Mesenchymal stem cell (in vitro differentiated cells and primary cell): ENCODE measurements around the gene ERFE.

Experiments used
- DNase-seq: peaks from one replicate; pipeline ENCODE4 v3.0.0-alpha.2; 2013
- H2AFZ ChIP-seq: one replicate; pipeline ENCODE4 v1.6.1; 2013; ENCODE audit warnings: low read depth, mild to moderate bottlenecking, control low read depth, inconsistent platforms, low read length, moderate library complexity
- H2AK5ac ChIP-seq: 2 replicates; pipeline ENCODE4 v1.6.1; 2013; ENCODE audit warnings: low read length, moderate library complexity, mild to moderate bottlenecking, inconsistent platforms; ENCODE audit not compliant: severe bottlenecking
- H2BK120ac ChIP-seq: one replicate; pipeline ENCODE4 v1.6.1; 2013; ENCODE audit warnings: low read depth, mild to moderate bottlenecking, inconsistent platforms, low read length, moderate library complexity
- H2BK12ac ChIP-seq, 2 experiments: one replicate each; pipeline ENCODE4 v1.6.1; 2013; ENCODE audit warnings: inconsistent platforms in 2 of 2, low read length in 2 of 2, mild to moderate bottlenecking in 2 of 2, moderate library complexity in 2 of 2, control low read depth in 1 of 2
- H2BK15ac ChIP-seq: one replicate; pipeline ENCODE4 v1.6.1; 2013; ENCODE audit warnings: mild to moderate bottlenecking, low read depth, inconsistent platforms; ENCODE audit not compliant: poor library complexity, severe bottlenecking
- H2BK5ac ChIP-seq: 2 replicates; pipeline ENCODE4 v1.6.1; 2013; ENCODE audit warnings: low read depth, mild to moderate bottlenecking, low read length, control low read depth, inconsistent platforms; ENCODE audit not compliant: poor library complexity, severe bottlenecking
- H3K14ac ChIP-seq, 2 experiments: one replicate each; pipeline ENCODE4 v1.6.1; 2013; ENCODE audit warnings: inconsistent platforms in 2 of 2, low read length in 2 of 2, control low read depth in 1 of 2, mild to moderate bottlenecking in 1 of 2, moderate library complexity in 1 of 2
- H3K18ac ChIP-seq, 2 experiments: one replicate each; pipeline ENCODE4 v1.6.1; 2013; ENCODE audit warnings: inconsistent platforms in 2 of 2, low read length in 2 of 2, control low read depth in 1 of 2, low read depth in 1 of 2, mild to moderate bottlenecking in 1 of 2
- H3K23ac ChIP-seq, 2 experiments: one replicate each; pipeline ENCODE4 v1.6.1; 2013; ENCODE audit warnings: inconsistent platforms in 2 of 2, low read length in 2 of 2, mild to moderate bottlenecking in 2 of 2, moderate library complexity in 2 of 2, control low read depth in 1 of 2
- H3K27ac ChIP-seq: 2 replicates; pipeline ENCODE4 v1.5.1; 2013; ENCODE audit warnings: mild to moderate bottlenecking, moderate library complexity, low read length, control low read depth, inconsistent platforms; ENCODE audit not compliant: poor library complexity, severe bottlenecking
- H3K27me3 ChIP-seq, 2 experiments: 2 replicates each; pipeline versions ENCODE4 v1.6.1 to v1.7.0; 2013; ENCODE audit warnings: low read length in 2 of 2, mild to moderate bottlenecking in 2 of 2, moderate library complexity in 2 of 2, control low read depth in 1 of 2, inconsistent platforms in 1 of 2; ENCODE audit not compliant: control insufficient read depth in 1 of 2, insufficient read depth in 1 of 2
- H3K36me3 ChIP-seq, 2 experiments: 2 replicates each; pipeline versions ENCODE4 v1.6.1 to v1.7.0; 2013; ENCODE audit warnings: low read length in 2 of 2, control low read depth in 1 of 2, inconsistent platforms in 1 of 2, low read depth in 1 of 2, mild to moderate bottlenecking in 1 of 2; ENCODE audit not compliant: insufficient read depth in 2 of 2, control insufficient read depth in 1 of 2
- H3K4ac ChIP-seq, 2 experiments: one replicate each; pipeline ENCODE4 v1.6.1; 2013; ENCODE audit warnings: inconsistent platforms in 2 of 2, low read length in 2 of 2, mild to moderate bottlenecking in 2 of 2, moderate library complexity in 2 of 2, control low read depth in 1 of 2, low read depth in 1 of 2
- H3K4me1 ChIP-seq: 2 replicates; pipeline ENCODE4 v1.6.1; 2013; ENCODE audit warnings: low read depth, low read length, control low read depth; ENCODE audit not compliant: control insufficient read depth, insufficient read depth
- H3K4me2 ChIP-seq: 2 replicates; pipeline ENCODE4 v1.6.1; 2013; ENCODE audit warnings: low read length, mild to moderate bottlenecking, inconsistent platforms; ENCODE audit not compliant: poor library complexity, severe bottlenecking
- H3K4me3 ChIP-seq, 2 experiments: 2 replicates each; pipeline versions ENCODE4 v1.5.1 to v1.7.0; 2013; ENCODE audit warnings: low read length in 2 of 2, mild to moderate bottlenecking in 2 of 2, control low read depth in 1 of 2, low read depth in 1 of 2; ENCODE audit not compliant: insufficient read depth in 1 of 2
- H3K79me1 ChIP-seq: replicated peaks from 2 replicates; pipeline ENCODE4 v1.6.1; 2013; ENCODE audit warnings: mild to moderate bottlenecking, control low read depth, low read length, inconsistent platforms; ENCODE audit not compliant: poor library complexity, severe bottlenecking
- H3K9ac ChIP-seq: 2 replicates; pipeline ENCODE4 v1.7.0; 2013; ENCODE audit warnings: mild to moderate bottlenecking, low read length, moderate library complexity
- H3K9me3 ChIP-seq: 2 replicates; pipeline ENCODE4 v1.7.0; 2013; ENCODE audit warnings: mild to moderate bottlenecking, low read length; ENCODE audit not compliant: control insufficient read depth
- H4K8ac ChIP-seq: one replicate; pipeline ENCODE4 v1.6.1; 2013; ENCODE audit warnings: inconsistent platforms, mild to moderate bottlenecking, low read length, moderate library complexity
- H4K91ac ChIP-seq: one replicate; pipeline ENCODE4 v1.6.1; 2013; ENCODE audit warnings: mild to moderate bottlenecking, low read length, inconsistent platforms
- WGBS: methylation state at CpG from one replicate; pipeline ENCODE4 v1.1.7; 2013; ENCODE audit warnings: mixed read lengths; 5-methylcytosine and 5-hydroxymethylcytosine counted together

Gene ERFE

DNA sequence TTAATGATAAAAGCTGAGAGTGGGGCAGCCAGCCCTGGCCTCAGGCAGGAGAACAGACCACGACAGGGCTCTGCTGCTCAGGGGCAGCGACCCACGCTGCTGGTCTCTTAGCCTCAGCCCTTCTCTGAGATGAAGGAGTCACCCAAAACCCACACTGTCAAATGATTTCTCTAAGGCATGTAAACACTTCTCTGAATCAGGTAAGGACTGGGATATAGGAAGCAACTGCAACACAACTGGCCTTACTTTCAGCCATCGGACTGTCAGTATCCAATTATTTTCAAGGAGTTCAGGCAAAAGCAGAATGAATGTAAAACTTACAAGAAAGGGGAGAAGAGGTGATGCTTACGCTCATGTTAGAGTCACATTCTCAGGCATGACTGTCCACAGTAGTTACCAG is 21.8 kb downstream of the ERFE start:
- H3K79me1 ChIP-seq: peaks cover 29% of the 10 kb centered on the region
- H2AFZ ChIP-seq: no peak overlapping the region
- 93% methylated on average over 5 of the region's 5 CpGs for WGBS
- no peak overlapping the region for H2BK5ac ChIP-seq
- H3K27ac ChIP-seq: no peak overlapping the region
- H3K14ac ChIP-seq: no peak overlapping the region
- peaks cover 43 to 88% of the 10 kb centered on the region in 2 experiments for H3K36me3 ChIP-seq
- H3K4me2 ChIP-seq: no peak overlapping the region
- H3K4me3 ChIP-seq: no peak overlapping the region
- no peak for DNase-seq
- no peaks in the 10 kb centered on the region for H3K4me1 ChIP-seq
- H4K91ac ChIP-seq: no peak overlapping the region
- no peak overlapping the region for H2BK120ac ChIP-seq
- H3K4ac ChIP-seq: no peak overlapping the region
- no peaks in the 10 kb centered on the region for H3K9me3 ChIP-seq
- no peak overlapping the region for H3K23ac ChIP-seq
- H4K8ac ChIP-seq: no peak overlapping the region
- no peaks in the 10 kb centered on the region for H3K27me3 ChIP-seq
- H2AK5ac ChIP-seq: no peak overlapping the region
- H3K9ac ChIP-seq: no peak overlapping the region
- H2BK12ac ChIP-seq: no peak overlapping the region
- no peak overlapping the region for H2BK15ac ChIP-seq
- H3K18ac ChIP-seq: no peak overlapping the region

- Histone ChIP-seq H3K4me3 (no peak overlapping the region), H3K9ac (no peak overlapping the region), H3K4me1 (no peaks in the 10 kb centered on the region), H3K23ac (no peak overlapping the region), H2BK120ac (no peak overlapping the region), H4K91ac (no peak overlapping the region), H3K14ac (no peak overlapping the region), H3K18ac (no peak overlapping the region), H3K79me1 (peaks cover 29% of the 10 kb centered on the region), H2AK5ac (no peak overlapping the region), H2BK12ac (no peak overlapping the region), H3K4ac (no peak overlapping the region), H2BK5ac (no peak overlapping the region), H3K27ac (no peak overlapping the region), H3K36me3 (peaks cover 48 to 98% of the 10 kb centered on the region in 2 experiments), H2AFZ (no peak overlapping the region), H3K27me3 (no peaks in the 10 kb centered on the region), H3K4me2 (no peak overlapping the region), H2BK15ac (no peak overlapping the region), H4K8ac (no peak overlapping the region), H3K9me3 (no peaks in the 10 kb centered on the region)
- 98% methylated on average over 6 of the region's 6 CpGs for WGBS
- DNase-seq: no peak
These were observed 23.6 kb downstream of the ERFE start for GRCh38 chr2:238182362-238182761.

DNA sequence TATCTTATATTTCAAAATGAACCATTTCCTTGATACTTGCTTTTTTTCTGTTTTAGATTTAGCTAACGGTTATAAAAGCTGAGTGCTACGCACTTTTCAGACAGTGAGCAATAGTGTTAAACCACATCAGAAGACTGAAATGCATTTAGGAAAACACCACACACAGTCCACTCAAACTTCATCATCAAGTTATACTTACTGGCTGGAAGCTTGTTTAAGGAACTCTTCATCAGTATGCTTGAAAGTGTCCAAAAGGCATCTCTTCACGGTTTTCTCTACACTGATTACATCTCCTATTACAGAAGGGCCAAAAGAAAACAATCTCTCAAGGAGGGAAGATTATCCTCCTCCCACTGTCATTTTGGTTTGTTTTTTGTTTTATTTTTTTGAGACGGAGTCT is 25.1 kb downstream of the ERFE start:
- Histone ChIP-seq H3K4me1 (no peaks in the 10 kb centered on the region), H4K8ac (no peak overlapping the region), H4K91ac (no peak overlapping the region), H2BK15ac (no peak overlapping the region), H2BK12ac (no peak overlapping the region), H3K4me2 (no peak overlapping the region), H2BK5ac (no peak overlapping the region), H2AK5ac (no peak overlapping the region), H2AFZ (no peak overlapping the region), H3K27ac (no peak overlapping the region), H3K14ac (no peak overlapping the region), H3K4ac (no peak overlapping the region), H3K9me3 (no peaks in the 10 kb centered on the region), H3K27me3 (no peaks in the 10 kb centered on the region), H3K4me3 (no peak overlapping the region), H3K18ac (no peak overlapping the region), H3K79me1 (peaks cover 33% of the 10 kb centered on the region), H3K23ac (no peak overlapping the region), H3K36me3 (peaks cover 51 to 98% of the 10 kb centered on the region in 2 experiments), H2BK120ac (no peak overlapping the region), H3K9ac (no peak overlapping the region)
- no peak for DNase-seq
- 89% methylated on average over 4 of the region's 4 CpGs for WGBS

GRCh38 chr2:238187618-238188548 is 29.1 kb downstream of the ERFE start:
- Histone ChIP-seq H4K91ac (no peak overlapping the region), H3K79me1 (peaks cover 28% of the 10 kb centered on the region), H2BK12ac (no peak overlapping the region), H2BK15ac (no peak overlapping the region), H3K36me3 (peaks cover 43 to 94% of the 10 kb centered on the region in 2 experiments), H3K18ac (no peak overlapping the region), H3K27me3 (no peaks in the 10 kb centered on the region), H3K9ac (no peak overlapping the region), H2BK120ac (no peak overlapping the region), H3K4me1 (no peaks in the 10 kb centered on the region), H3K27ac (no peak overlapping the region), H3K14ac (no peak overlapping the region), H3K23ac (no peak overlapping the region), H2AK5ac (no peak overlapping the region), H3K4me3 (no peak overlapping the region), H3K4ac (no peak overlapping the region), H3K9me3 (no peaks in the 10 kb centered on the region), H4K8ac (no peak overlapping the region), H2AFZ (no peak overlapping the region), H3K4me2 (no peak overlapping the region), H2BK5ac (no peak overlapping the region)
- no peak for DNase-seq
- WGBS: 93% methylated on average over 15 of the region's 17 CpGs
